H4 (cell line): Measurements from ENCODE around the gene ANKRD23. TPM values are rescaled to one million over a fixed set of nuclear protein-coding genes. Genes with fewer than 3 reads are reported as not detected.
A peak's percentile ranks its signal among the peaks of the same experiment; 100 is the strongest.
"Not testable (repeated sequence)": the region's sequence is repeated elsewhere in the genome, so short reads cannot be mapped to it uniquely, and the experiment has no call there.

ENCODE experiments used
- DNase-seq: peaks from one replicate; pipeline ENCODE4 v3.0.0-alpha.2; 2015; ENCODE audit warnings: low spot score
- total RNA-seq: library from RNA; depleted of rRNA; stranded (reverse); fragments of >200 nt; shearing (Covaris generic); gene quantifications from 2 replicates; pipeline ENCODE4 v1.2.3, GENCODE V29; 2014

Gene ANKRD23
- total RNA-seq, 1 experiment from 2014 or later, result 0.58 TPM

DNA sequence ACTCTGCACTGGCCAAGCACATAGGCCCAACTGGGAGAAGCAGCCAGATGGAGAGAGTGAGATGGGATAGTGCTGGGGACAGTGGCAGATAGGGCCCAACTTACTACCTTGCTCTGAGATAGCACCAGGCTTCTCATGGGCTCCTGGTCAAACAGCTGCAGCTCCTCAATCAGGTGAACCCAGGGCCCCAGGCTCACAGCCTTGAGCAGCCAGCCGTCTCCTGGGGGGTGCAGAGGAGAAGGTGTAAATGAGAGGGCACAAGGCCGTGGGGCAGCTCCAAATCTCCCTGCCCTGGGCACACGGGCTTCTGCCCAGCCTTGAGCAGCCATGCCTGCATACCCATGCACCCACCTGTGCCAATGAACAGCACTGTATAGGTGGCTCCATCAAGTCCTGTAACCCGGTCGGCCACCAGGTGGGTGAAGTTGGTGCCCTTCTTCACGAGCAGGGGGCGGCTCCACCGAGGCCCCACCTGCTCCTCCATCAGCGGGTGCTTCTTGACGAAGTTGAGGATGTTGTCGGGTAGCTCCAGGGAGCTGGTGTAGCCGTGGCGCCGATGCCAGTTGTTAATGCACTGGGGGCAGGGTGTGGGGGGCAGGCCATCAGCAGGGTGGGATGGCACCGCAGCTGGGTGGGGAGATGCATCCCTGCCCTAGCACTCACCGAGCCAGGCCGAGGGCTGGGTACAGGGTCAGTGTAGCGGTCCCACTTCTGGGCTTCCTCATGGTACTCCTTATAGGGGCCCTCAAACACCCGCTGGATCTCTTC is 19.9 kb upstream of the ANKRD23 start:
- no peak for DNase-seq

DNA sequence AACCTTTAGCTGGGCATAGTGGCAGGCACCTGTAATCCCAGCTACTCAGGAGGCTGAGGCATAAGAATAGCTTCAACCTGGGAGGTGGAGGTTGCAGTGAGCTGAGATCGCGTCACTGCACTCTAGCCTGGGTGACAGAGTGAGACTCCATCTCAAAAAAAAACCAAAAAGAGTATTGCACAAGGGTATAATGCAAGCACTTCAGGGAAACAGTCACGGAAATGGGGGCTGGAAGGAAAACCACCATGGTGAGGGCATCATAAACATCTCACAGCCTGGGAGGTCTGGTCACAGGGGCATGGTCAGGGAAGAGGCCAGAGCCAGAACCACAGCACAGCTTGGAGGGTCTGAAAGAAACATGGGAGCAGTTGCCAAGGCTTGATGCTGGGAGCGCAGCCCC is 19.2 kb upstream of the ANKRD23 start:
- not testable (repeated sequence) for DNase-seq

GRCh38 chr2:96861074-96861473 is 17.3 kb upstream of the ANKRD23 start:
- DNase-seq, result no peak

DNA sequence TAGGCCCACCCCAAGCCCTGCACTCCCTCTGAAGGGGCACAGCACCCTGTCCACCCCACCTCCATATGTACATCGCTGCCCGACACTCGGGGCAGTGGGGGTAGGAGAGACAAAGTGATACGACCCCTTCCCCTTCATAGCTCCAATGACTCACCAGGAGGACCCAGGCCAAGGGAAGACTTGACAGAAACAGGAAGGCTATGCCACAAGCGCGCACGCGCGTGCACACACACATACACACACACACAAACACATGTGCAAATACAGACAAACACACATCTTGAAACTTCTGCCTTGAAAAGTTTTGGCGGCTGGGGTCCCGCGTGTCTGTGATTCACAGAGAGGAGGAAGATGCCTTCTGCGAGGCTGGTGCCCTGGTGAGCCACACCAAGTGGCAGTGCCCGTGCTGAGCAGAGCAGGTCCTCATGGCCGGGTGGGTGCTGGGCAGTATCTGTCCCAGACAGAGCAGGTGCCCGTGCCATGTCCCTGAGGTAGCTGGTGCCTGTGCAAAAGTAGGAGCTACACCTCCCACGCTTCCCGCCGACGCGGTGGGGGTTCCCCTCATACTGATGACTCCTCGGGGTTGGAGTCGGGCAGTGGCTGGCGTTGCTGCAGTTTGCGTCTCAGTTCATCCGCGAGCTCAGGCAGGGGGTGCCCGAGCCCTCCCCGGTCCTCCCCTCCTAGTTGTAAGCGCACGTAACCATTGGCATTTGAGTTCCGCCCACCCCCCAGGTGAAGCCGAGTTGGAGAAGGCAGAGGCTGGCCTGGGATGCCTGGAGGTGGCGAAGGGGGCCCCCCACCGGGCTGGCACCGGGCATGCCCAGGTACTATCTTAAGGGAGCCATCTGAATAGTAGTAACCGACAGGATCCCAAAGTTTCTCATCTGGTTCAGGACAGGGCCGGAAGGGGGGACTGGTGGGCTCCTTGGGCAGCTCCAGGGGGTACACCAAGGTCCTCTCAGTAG is 16.5 kb upstream of the ANKRD23 start:
- DNase-seq, result no peak

GRCh38 chr2:96859681-96860064 is 15.9 kb upstream of the ANKRD23 start:
- DNase-seq, result no peak

DNA sequence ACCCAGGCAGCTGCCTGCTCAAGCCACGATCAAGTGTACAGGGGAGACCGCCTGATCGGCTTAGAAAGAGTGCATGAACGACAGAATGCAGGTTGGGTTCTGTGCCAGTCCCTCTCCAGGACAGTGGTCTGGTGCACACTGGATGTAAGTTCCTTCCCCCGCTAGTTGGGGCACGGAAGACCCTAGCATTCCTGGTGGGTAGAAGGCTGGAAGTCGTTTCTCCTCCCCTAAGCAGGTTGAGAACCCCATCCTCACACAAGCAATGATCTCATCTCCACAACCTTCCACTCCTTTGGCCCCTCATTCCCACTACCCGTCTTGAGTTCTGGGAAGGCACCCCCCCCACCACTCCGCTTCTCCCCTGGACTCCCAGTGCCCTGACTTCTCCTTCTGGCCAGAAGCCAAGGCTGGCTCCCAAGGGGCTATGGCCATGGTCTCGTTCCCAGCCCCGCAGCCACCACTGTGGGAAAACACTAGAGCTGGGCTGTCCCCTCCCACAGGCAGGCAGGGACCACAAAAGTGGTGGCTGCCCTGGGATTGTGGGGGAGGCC is 15.4 kb upstream of the ANKRD23 start:
- DNase-seq, result no peak

DNA sequence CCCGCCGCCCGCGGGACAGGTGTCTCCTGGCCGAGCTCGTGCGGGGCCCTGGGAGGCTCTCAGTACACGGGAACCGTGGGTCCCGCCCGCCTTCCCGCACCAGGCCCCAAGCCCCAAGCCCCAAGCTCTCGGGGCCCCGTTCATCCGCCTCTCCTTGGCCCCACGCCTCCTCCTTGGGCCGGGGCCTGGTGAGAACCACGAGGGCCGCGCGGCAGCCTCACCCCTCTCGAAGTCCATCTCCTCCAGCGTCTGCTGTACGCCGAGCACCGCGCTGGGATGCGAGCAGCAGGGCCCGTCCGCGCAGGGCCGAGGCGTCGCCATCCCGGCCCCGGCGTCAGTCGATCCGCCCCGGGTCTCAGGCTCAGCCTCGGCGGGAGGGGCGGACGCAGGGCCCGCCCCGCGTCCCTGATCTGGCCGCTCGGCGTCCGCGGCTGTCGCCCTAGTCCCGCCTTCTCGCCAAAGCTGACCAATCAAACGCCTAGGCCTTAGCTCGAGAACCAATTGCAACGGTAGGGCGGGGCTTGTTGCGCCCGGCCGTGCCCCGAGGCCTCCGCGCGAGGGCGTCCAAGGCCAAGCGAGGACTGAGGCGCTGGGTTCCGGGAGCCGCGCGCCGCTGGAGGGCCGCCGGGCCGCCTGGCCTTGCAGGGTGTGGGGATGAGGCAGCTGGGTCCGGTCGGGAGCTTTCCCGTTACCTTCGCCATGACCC is 14.0 kb upstream of the ANKRD23 start, which contains the start of gene ANKRD39:
Gene ANKRD39, minus strand, starts transcription at position 350 of the 706 bp plus-strand sequence. Its CDS starts 29 bp downstream, at position 321.
- peak; percentile 96 for DNase-seq

- no peak for DNase-seq
Observed at GRCh38 chr2:96856776-96857666, 13.2 kb upstream of the ANKRD23 start.

DNA sequence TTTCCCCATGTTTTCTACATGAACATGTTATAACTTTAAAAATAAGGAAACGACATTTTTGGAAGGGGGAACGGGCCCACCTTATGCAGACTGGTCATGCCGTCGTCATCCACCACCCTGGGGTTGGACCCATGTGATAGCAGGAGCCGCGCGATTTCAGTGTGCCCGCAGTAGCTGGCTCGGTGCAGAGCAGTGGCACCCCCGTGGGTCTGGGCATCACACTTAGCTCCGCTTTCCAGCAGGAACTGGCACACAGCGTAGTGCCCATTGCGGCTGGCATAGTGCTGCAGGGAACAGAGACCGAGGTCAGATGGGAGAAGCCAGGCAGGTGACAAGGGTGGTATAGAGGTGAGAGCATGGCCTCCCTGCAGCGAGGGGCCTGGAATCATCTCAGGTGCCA is 9.5 kb upstream of the ANKRD23 start:
- DNase-seq, result no peak

- no peak for DNase-seq
Observed at GRCh38 chr2:96852667-96853066, 8.8 kb upstream of the ANKRD23 start.

GRCh38 chr2:96848264-96848663 is 4.4 kb upstream of the ANKRD23 start:
- DNase-seq, result no peak

DNA sequence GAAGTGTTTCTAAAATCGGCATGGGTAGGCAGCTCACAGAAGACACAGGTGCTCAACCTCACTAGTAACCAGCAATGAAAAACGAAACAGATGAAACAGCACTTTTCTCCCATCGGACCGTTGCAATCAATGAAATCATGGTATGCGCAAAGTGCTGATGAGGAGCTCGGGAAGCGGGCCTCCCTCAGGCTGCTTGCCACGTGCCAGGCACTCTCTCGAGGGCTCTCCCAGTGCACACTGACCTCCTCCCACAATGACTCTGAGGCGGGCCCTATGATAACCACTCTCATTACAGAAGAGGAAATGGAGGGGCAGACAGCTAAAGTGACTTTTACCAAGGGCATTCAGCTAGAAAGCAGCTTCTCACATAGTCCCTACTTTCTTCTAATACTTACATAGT is 3.8 kb upstream of the ANKRD23 start:
- DNase-seq, result no peak

DNA sequence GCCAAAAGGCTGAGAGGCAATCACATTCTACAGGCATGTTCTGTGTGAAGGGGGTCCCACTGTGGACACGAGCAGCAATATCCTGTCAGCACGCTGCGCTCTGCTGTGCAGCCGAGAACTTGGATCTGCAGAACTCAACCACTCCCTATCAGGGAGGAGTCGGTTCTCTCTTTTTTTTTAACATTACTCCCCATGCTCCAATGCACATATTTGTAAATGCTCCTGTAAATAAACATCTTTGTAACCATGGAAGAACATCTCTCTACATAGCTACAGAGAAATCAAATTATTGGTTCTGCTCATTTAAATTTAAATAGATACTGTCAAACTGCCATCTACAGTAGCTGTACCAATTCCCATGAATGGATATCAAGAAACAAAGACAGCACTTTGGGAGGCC is 3.0 kb upstream of the ANKRD23 start:
- DNase-seq, result no peak

GRCh38 chr2:96844405-96844808 is 586 bp upstream of the ANKRD23 start:
- no peak for DNase-seq

DNA sequence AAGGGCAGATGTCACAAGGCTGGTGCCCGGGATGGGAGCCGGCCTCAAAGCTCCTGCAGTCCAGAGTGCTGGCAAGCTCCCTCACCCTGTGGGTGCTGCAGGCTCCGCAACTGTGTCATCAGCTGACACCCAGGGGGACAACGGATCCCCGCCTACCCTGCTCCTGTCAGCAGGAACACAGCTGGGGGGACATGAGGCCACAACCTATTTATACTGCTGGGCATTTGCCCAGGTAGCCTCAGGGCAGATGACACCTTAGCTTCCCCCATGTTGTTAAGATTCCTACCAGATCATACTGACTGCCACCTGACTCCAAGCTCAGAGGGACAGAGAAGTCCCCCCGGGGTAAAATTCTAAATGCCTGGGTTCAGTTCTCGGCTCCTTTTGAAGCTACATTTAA is 1.2 kb downstream of the ANKRD23 start:
- DNase-seq, result no peak

DNA sequence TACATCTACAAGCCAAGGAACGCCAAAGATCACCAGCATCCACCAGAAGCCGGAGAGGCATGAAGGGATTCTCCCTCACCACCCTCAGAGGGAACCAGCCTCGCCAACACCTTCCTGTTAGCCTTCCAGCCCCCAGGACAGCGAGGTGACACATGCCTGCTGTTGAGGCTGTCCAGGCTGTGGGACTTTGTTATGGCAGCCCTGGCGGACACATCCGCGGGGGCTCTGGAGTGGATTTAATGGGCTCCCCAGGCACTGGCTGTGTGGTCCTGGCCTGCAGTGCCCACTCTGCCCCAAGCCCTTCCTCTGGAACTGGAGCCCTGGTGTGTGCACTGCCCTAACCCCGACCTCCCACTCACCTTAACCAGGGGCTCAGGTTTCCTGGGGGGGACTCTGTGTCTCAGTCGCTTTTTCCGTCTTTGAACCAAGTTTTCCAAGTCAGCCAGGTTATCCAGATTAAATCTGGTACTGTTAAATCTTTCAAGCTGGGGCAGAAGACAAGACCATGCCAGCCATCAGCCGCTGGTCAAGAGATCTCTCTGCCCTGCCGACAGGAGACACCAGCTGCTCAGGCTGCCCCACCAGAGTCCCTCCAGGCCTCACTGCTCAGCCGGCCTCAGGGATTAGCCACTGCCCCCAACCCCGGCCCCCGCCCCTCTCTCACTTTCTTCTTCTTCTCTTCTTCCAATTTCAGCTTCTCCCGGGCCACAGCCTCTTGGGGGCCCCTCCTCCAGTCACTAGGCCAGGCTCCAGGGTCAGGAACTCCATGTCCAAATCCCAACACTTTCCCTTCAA is 1.9 kb downstream of the ANKRD23 start:
- DNase-seq, result no peak

GRCh38 chr2:96839875-96840850 is 3.7 kb downstream of the ANKRD23 start:
- no peak for DNase-seq

GRCh38 chr2:96839293-96839874 is 4.4 kb downstream of the ANKRD23 start:
- no peak for DNase-seq
